ENCODE measurements around the gene TRPV5.

GRCh38 chr7:142867097-142867378 is 66.5 kb downstream of the TRPV5 start:
- TF ChIP-seq POLR2A (IDR thresholded peaks at IDR 0.05; ENCODE audit: low read depth): no peak
- TF ChIP-seq, protein P1, sequence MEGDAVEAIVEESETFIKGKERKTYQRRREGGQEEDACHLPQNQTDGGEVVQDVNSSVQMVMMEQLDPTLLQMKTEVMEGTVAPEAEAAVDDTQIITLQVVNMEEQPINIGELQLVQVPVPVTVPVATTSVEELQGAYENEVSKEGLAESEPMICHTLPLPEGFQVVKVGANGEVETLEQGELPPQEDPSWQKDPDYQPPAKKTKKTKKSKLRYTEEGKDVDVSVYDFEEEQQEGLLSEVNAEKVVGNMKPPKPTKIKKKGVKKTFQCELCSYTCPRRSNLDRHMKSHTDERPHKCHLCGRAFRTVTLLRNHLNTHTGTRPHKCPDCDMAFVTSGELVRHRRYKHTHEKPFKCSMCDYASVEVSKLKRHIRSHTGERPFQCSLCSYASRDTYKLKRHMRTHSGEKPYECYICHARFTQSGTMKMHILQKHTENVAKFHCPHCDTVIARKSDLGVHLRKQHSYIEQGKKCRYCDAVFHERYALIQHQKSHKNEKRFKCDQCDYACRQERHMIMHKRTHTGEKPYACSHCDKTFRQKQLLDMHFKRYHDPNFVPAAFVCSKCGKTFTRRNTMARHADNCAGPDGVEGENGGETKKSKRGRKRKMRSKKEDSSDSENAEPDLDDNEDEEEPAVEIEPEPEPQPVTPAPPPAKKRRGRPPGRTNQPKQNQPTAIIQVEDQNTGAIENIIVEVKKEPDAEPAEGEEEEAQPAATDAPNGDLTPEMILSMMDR (IDR thresholded peaks at IDR 0.05): no peak
